Muscle of back (tissue), 13 donors: ENCODE results near the gene FBLN2. TPM values are rescaled to one million over a fixed set of nuclear protein-coding genes. Genes with fewer than 3 reads are reported as not detected.
A peak's percentile ranks its signal among the peaks of the same experiment; 100 is the strongest.
"Not testable (repeated sequence)": the region's sequence is repeated elsewhere in the genome, so short reads cannot be mapped to it uniquely, and the experiment has no call there.

Experiments
- DNase-seq, 3 donors: peaks; one replicate each; pipeline versions ENCODE4 v3.0.0 to v3.0.0-alpha.2; 2013
- long read RNA-seq, 9 donors: transcript quantifications; one replicate each; lab custom pipeline, GENCODE V29; 2026
- polyA plus RNA-seq, 10 donors: library from polyadenylated mRNA; unstranded; fragments of 120-200 nt; gene quantifications; one replicate each; pipeline ENCODE4 v1.2.1, GENCODE V29; 2013; ENCODE audit not compliant: insufficient read length in 10 of 10

FBLN2 gene
- 100 to 1,000 TPM in 1 of 10 donors, 10 to 100 TPM in 9; 27.1 to 107 (median 54.1) TPM for polyA plus RNA-seq
- long read RNA-seq, donor 1, full-length matches to known transcripts: 2 of 12 reads
- long read RNA-seq, donor 1, partial matches to known transcripts: 10 of 12 reads
- long read RNA-seq, donor 1, other reads (novel, unspliced or antisense): 0 of 12 reads
- long read RNA-seq, donor 2, full-length matches to known transcripts: 2 of 2 reads
- long read RNA-seq, donor 2, partial matches to known transcripts: 0 of 2 reads
- long read RNA-seq, donor 2, other reads (novel, unspliced or antisense): 0 of 2 reads
- long read RNA-seq, donor 3: 0 reads
- long read RNA-seq, donor 4, full-length matches to known transcripts: 2 of 13 reads
- long read RNA-seq, donor 4, partial matches to known transcripts: 11 of 13 reads
- long read RNA-seq, donor 4, other reads (novel, unspliced or antisense): 0 of 13 reads
- long read RNA-seq, donor 5, full-length matches to known transcripts: 1 of 27 reads
- long read RNA-seq, donor 5, partial matches to known transcripts: 26 of 27 reads
- long read RNA-seq, donor 5, other reads (novel, unspliced or antisense): 0 of 27 reads
- long read RNA-seq, donor 6, full-length matches to known transcripts: 7 of 7 reads
- long read RNA-seq, donor 6, partial matches to known transcripts: 0 of 7 reads
- long read RNA-seq, donor 6, other reads (novel, unspliced or antisense): 0 of 7 reads
- long read RNA-seq, donor 7, full-length matches to known transcripts: 4 of 11 reads
- long read RNA-seq, donor 7, partial matches to known transcripts: 7 of 11 reads
- long read RNA-seq, donor 7, other reads (novel, unspliced or antisense): 0 of 11 reads
- long read RNA-seq, donor 8, full-length matches to known transcripts: 2 of 42 reads
- long read RNA-seq, donor 8, partial matches to known transcripts: 40 of 42 reads
- long read RNA-seq, donor 8, other reads (novel, unspliced or antisense): 0 of 42 reads
- long read RNA-seq, donor 9, partial matches to known transcripts: 7 of 7 reads
- long read RNA-seq, donor 9, other reads (novel, unspliced or antisense): 0 of 7 reads

DNA sequence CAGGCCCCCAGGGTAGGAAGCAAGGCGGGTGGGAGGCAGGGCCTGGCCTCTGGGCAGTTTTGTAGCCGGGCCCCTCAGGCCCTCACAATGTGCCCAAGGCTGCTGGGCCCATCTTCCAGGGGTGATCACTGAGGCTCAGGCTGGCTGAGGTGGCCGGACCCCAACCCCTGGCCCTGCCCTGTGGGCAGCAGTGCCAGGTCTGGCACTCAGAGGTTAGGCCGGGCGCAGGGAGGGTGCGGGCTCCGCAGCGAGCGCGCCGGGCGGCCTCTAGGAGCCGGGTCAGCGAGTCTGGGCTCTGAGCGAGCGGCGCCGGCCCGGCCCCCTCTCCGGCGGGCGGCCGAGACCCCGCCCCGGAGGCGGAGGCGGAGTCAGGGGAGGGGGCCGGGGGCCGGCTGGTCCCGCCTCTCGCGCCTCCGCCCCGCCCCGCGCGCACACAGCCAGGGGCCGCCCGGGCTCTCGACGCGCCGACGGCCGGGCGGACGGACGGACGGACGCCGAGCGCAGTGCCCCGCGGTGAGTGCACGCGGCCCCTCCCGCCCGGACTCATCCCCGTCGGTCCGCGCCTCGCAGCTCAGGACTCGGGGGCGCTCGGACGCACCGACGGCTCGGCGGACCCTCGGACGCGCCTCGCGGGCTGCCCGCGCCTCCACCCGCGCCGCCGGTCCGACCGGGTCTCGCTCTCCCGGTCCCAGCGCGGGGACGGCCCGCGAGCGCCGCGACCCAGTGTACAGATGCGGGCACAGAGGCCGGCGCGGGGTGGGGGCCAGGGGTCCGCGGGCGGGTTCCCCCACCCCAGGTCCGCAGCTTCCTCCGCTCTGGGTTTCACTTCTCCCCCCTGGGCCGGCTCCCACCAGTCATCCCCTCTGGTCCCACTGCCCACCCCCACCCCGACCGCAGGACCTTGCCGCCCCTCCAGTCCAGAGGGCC lies at the start of gene FBLN2:
Gene FBLN2, plus strand, starts transcription at position 430 of the 927 bp plus-strand sequence. CDS start 21,231 bp downstream, outside the sequence.
- DNase-seq: peak; percentile 52 to 84 (median 70)

DNA sequence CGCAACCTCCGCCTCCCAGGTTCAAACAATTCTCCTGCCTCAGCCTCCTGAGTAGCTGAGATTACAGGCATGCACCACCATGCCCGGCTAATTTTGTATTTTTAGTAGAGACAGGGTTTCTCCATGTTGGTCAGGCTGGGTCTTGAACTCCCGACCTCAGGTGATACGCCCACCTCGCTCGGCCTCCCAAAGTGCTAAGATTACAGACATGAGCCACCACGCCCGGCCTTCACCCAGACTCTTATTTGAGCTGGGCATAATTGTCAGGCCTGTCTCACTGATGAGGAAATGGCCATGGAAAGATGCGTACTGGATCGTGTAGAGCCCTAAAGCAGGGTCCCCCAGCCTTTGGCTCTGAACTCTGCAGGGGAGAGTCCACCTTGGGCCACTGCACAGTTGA lies 49.7 kb upstream of the FBLN2 start:
- DNase-seq: not testable (repeated sequence)

DNA sequence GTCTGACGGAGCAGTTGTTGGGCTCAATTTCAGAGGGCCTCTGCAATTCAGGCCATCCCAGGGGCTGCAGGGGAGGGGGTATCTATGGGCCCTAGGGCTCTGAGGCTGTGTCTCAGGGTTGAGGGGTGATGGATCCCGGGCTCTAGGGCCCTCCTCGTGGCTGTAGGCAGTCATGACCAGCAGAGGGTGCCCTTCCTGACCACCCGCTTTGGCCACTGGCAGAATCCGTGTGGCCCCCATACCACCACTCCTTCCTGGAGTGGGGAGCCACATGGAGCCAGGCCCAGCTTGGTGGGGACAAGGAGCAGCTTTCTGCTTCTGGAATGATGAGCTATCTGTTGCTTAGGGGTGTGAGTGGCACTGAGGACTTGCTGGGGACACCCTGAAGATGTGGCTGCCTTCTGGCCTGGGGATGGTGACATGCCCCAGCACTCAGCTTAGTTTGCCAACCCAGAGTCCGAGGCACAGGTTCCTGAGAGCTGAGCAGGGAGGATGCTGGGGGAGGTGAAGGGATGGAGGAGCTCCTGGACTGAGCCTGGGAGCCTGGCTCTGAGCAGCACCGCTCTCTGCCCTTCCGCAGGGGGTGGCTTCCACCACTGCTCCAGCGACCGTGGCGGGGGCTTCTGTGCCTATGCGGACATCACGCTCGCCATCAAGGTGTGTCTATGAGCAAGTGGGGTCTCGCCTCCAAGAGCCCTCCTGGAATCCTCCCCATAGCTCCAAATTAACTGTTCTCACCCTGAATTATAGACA lies 48.6 kb upstream of the FBLN2 start:
- no peak for DNase-seq

DNA sequence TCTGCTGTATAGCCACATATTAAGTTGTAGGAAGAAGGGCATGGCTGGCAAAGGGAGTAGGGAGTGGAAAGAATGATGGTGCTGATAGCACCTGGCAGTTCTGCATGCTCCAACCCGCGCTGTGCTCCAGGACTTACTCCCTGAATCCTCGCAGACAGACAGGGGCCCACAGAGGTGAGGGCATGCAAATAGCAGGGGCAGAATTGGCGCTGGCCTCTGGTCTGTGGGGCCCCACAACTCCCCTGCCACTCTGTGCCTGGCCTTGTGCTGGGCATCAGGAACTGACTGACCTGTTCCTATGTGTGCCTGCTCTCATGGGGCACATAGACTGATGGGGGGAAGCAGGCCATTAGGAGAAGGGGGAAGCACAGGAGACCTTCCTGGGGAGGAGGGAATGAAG lies 47.9 kb upstream of the FBLN2 start:
- no peak for DNase-seq

DNA sequence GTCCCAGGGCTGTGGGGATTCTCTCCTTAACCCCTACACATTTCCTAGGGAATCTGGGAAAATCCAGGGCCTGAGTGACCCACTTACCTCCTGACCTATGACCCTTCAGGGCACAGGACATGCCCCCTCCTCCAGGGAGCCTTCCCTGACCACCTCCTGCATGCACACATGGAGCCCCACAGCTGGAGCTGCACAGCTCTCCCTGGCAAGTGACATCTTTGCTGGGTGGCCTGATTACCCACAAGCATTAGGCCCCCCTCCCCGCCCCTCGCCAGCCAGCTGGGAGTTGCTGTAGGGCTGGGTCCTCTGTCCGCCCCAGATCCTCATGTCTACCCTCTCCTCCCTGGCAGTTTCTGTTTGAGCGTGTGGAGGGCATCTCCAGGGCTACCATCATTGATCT lies 47.4 kb upstream of the FBLN2 start:
- DNase-seq: no peak

DNA sequence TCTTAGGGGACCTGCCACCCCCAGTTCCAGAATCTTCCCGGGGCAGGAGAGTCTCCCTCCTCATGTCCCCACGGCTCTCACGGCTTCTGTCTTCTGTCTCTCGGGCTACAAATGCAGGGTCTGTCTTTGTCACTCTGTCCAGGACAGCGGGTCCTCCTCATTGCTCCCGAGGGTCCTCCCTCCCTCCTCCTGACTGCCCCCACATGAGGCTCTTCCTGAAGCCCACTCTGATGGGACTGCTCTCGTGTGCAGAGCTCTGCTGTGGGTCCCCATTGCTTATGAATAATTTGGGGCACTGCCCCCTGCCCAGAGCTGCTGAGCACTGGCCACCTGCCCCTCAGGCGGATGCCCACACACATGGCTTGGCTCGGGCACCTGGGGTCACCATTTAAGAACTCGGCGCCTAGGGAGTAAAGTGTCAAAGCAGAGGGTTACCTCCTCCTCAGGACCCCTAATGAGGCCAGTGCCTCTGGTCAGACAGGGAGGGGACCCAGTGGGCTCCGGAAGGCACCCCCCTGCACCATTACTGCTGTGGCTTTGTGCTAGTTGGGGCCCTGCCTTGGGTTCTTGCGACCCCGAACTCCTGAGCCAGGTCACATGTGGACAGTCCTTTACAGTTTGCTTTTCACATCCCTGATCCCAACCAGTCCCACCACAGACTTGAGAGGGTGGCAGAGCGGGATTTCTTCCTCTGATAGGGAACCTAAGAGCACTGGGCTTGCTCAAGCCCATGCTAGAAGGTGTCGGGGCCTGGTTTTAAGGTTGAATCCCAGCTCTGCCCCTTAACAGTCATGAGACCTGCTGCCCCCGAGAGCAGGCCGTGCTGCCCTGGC lies 46.8 kb upstream of the FBLN2 start:
- DNase-seq: no peak

DNA sequence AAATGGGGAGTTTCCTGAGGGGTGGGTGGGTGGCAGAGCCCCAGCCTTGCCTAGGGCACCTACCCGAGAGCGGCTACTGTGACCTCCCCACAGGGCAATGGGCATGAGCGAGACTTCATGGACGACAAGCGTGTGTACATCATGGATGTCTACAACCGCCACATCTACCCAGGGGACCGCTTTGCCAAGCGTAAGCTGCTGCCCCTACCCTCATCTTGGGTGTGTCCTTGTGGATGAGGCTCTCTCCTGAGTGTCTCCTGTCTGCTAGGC lies 46.2 kb upstream of the FBLN2 start:
- no peak for DNase-seq

DNA sequence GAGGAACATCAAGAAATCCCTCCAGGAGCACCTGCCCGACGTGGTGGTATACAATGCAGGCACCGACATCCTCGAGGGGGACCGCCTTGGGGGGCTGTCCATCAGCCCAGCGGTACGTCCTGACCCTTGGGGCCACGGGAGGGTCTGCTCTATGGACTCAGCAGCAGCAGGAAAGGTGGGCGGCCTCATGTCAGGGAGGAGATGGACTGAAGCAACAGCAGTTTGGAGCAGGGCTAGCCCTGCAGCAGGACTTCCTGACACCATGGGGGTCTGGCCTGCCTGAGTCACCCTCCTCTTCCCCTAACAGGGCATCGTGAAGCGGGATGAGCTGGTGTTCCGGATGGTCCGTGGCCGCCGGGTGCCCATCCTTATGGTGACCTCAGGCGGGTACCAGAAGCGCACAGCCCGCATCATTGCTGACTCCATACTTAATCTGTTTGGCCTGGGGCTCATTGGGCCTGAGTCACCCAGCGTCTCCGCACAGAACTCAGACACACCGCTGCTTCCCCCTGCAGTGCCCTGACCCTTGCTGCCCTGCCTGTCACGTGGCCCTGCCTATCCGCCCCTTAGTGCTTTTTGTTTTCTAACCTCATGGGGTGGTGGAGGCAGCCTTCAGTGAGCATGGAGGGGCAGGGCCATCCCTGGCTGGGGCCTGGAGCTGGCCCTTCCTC lies 44.6 kb upstream of the FBLN2 start:
- DNase-seq: no peak

DNA sequence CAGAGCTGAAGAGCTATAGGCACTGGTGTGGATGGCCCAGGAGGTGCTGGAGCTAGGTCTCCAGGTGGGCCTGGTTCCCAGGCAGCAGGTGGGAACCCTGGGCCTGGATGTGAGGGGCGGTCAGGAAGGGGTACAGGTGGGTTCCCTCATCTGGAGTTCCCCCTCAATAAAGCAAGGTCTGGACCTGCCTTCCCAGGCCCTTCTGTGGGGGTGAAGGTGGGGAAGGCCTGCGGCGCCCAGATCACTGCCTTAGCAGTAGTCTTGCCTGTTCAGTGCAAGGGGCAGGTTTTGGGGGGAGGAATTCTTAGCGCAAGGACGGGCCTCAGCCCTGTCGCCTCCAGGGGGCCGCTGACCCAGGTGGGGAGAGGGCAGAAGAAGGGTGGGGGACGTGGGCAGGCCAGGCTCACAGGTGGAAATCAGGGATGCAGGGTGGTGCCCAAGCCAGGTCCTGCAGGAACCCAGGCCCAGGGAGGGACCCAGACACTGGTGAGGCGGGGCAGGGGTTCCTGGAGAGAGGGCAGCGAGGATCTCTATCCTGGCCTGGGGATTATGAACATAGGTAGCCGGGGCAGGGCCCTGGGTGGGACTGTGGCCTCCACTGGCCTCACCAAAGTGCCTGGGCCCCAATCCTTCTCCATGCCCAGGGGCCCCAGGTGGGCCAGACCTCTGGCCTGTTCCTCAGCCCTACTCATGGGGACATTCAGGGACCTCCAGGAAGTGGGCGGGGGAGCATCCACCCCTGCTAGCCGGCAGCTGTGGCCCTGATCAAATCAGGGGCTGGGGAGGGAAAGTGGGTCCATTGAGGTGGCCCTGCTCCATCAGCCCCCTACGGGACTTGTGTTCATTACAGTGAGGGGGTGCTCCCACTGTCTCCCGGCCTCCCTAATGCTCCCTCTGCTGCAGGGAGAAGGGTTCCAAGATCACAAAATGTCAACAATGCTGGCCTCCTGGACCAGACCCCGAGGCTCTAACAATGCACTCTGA lies 43.5 kb upstream of the FBLN2 start:
- no peak for DNase-seq

DNA sequence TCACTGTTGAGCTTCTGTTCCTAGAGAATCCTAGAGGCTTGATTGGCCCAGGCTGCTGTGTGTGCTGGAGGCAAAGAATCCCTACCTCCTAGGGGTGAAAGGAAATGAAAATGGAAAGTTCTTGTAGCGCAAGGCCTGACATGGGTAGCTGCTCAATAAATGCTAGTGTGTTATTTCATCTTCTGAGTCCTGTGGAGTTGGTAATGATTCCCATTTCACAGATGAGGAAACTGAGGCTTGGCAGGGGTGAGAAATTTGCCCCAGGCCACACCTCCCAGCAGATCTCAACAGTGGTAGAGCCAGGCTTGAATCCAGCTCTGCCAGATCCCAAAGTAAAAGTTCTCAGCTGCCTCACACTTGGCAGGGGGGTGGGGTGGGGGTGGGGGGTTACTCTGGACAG lies 42.7 kb upstream of the FBLN2 start:
- DNase-seq: no peak

DNA sequence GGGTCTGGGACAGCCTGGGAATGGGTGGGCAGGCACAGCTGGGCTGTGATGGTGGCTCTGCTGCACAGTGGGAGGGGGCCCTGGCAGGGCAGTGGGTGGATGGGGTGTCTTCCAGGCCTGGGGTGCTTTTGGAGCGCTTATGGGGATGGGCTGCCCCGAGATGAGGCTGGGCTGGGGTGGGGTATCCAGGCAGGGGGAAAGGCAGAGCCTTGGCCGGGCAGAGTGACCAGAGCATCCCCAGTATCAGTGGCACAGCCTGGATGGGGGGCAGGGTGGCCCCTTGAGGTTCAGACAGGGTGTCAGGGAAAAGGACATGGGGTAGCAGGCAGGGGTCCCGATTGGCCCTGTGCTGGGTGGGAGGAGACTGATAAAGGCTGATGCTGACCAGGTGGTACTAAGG lies 42.2 kb upstream of the FBLN2 start:
- DNase-seq: no peak

DNA sequence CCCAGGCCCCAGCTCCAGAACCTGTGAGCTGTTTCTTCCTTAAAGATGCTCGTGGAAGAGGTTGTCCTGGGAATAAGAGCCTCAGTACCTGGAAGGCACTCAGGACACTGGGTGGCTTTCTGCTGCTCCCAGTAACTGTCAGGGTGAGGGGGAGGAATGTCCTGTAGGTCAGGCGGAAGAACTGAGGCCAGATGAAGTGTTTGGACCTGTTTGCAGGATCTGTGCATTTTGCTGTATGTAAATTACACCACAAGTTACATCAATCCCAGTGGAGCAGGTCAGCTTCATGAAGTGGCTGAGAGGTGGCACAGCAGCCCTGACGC lies 41.7 kb upstream of the FBLN2 start:
- no peak for DNase-seq

DNA sequence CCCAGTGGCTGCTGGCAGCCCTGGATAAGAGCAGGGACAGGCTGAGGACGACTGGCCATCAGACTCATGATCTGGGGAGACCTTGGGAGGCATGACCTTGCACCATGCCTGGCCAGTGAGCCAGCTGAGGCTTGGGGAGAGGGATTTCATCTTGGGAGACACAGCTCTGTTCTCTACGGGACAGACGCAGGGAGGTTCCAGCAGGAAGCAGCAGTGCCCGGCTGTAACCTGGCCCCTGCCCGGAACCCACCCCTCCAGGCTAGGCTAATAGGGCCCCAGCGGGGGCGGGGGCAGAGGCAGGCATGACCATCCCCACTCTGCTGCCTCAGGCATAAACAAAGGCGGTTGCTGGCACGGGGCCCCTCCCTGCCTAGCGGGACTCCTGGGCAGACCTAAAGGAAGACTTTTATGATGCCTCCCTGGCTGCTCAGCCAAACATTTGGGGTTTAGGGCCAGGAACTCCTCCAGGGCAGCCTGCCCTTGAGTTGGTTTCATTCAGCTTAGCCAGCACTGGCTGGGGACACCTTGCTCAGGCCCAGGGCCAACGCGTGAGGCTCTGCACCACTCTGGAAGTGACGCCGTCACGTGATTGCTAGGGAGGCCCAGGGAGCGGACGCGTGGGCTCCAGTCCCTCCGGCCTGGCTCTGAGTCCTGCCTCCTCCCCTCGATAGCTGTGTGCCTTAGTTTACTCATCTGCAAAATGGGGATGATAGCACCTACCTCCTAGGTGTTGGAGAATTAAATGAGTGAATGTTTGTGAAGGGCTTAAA lies 41.2 kb upstream of the FBLN2 start:
- peak in 1 of 3 donors; percentile 36 for DNase-seq

DNA sequence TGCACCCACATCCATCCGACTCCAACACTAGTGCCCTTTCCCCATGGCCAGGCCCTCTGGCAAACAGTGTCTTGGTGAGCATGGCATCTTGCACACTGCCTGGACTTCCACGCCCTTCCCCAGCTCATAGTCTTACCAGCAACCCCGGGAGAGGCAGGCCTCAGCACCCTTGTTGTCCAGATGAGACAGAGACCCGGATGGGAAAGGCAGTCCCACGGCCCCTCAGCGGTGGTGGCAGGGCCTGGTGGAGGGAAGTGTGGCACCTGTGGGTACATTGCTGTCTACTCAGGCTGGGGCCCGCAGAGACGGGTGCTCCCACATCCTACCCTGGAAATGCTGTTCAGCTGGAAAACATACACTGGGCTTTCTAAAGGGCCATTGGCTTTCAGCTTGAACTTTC lies 40.4 kb upstream of the FBLN2 start:
- no peak for DNase-seq

DNA sequence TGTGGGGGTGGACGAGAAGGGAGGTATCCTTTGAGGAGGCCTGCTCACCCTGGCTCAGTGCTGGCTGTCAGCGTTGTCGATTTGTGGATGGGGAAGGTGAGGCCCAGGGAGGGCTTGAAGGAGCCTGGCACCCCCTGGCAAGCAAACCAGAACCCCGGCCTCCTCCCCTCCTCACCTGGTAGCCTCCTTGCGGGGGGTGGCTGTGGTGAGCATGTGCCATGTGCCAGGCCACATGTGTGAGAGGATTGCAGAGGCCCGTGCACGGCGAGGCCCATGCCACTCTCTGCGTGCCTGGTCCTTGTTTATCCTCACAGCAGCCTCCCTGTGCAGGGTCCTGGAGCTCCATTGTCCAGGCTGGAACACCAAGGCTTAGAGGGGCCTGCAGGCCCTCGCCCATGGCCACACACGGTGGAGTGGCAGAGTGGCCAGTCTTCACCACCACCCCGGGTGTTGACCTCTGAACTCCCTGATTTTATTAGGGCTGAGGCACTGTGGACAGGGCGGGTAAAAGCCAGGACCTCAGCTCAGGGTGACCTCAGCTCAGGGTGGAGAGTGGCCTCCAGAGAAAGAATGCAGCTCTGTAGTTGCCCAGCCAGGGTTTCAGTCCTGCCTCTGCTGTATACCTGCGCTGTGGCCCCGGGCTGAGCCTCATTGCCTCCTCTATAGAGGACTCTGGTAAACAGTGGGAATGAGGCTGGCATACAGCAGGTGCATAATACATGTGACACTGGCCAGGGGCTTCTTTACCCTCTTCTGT lies 39.7 kb upstream of the FBLN2 start:
- no peak for DNase-seq

DNA sequence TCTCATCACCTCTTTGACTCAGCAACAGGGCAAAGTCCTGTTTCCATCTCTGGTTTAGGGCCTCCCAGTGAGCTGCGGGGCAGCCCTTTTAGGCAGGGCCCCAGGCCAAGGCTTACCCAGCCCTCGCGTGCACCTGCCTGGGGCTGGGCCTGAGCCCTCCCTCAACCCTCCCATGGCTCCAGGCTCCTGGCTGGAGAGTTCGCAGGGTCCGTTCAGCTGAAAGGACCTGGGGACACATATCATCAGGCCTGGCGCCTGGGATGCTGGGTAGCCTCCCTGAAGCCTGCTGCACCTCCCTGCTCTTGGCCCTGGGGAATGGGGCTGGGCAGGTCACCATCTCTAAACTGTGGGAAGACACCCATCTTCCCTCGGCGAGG lies 39.1 kb upstream of the FBLN2 start:
- DNase-seq: no peak

DNA sequence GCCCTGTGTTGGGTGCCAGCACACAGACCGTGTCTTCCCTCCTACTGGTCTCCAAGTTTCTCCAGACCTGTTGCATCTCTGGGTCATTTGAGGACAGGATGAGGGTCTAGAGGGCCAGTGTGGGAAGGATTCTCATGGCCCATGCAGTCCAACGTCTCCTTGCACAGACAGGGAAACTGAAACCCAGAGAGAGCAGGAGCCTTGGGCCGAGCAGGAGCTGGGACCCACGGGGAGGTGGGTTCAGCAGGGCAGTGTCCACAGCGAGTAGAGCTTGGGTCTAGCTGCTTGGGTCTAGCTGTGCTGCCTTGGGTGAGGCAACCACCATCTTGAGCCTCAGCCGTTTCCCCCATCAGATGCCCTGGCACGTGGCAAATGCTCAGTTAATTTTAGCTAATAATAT lies 36.5 kb upstream of the FBLN2 start:
- no peak for DNase-seq
